K562 (cell line): ENCODE measurements around the gene B3GAT3. TPM values are rescaled to one million over a fixed set of nuclear protein-coding genes. Genes with fewer than 3 reads are reported as not detected.

Experiments used
- AFF1 ChIP-seq, 2 experiments: fragments of 450-650 bp; IDR thresholded peaks; 2 replicates each; pipeline ENCODE4 v1.6.1; 2018; ENCODE audit warnings: mild to moderate bottlenecking in 2 of 2, low read depth in 1 of 2; ENCODE audit not compliant: partially characterized antibody in 2 of 2
- AFF4 ChIP-seq: sonication (generic); formaldehyde crosslinking; IDR thresholded peaks from 2 replicates; pipeline ENCODE4 v1.8.0; 2023; ENCODE audit warnings: mild to moderate bottlenecking, missing genetic modification reagents
- BACH1 ChIP-seq: fragments of 200-800 bp; sonication (Bioruptor generic); IDR thresholded peaks from 2 replicates; pipeline ENCODE4 v1.6.1; 2016; ENCODE audit warnings: missing genetic modification characterization, missing compliant biosample characterization
- ETV5 ChIP-seq: sonication (generic); formaldehyde crosslinking; IDR thresholded peaks from 2 replicates; pipeline ENCODE4 v1.4.0; 2020; ENCODE audit warnings: low read depth, mild to moderate bottlenecking, missing genetic modification reagents
- KLF10 ChIP-seq: fragments of 250-450 bp; sonication (Bioruptor Pico); IDR thresholded peaks from 2 replicates; pipeline ENCODE4 v1.6.1; 2021; ENCODE audit warnings: matching md5 sums
- MLX ChIP-seq, 2 experiments: fragments of 450-650 bp in 1 of 2; sonication (generic) in 1 of 2; formaldehyde crosslinking; conservative IDR thresholded peaks; 2 replicates each; pipeline versions ENCODE4 v1.4.0 to v1.8.1; 2020 to 2022; ENCODE audit warnings: mild to moderate bottlenecking in 1 of 2, missing genetic modification reagents in 1 of 2
- NEUROD1 ChIP-seq: fragments of 150-350 bp; IDR thresholded peaks from 2 replicates; pipeline ENCODE4 v1.6.1; 2014; ENCODE audit warnings: borderline replicate concordance, low read length, low read depth; ENCODE audit not compliant: partially characterized antibody
- RFX7 ChIP-seq: fragments of 250-450 bp; sonication (Bioruptor Pico); IDR thresholded peaks from 2 replicates; pipeline ENCODE4 v1.5.1; 2021; ENCODE audit warnings: mild to moderate bottlenecking
- RUNX1 ChIP-seq: sonication (generic); IDR thresholded peaks from 2 replicates; pipeline ENCODE4 v1.6.1; 2016; ENCODE audit warnings: antibody characterized with exemption, low read depth
- SMC3 ChIP-seq: conservative IDR thresholded peaks from 2 replicates; pipeline ENCODE4 v1.6.1; 2011; ENCODE audit warnings: low read depth, low read length, improper control_type of control experiment; ENCODE audit not compliant: insufficient read depth
- SP2 ChIP-seq: IDR thresholded peaks from 2 replicates; pipeline ENCODE4 v1.6.1; 2011; ENCODE audit warnings: mild to moderate bottlenecking, low read depth, low read length, moderate library complexity; ENCODE audit not compliant: poor library complexity, severe bottlenecking; ENCODE audit errors: extremely low read depth
- SREBF2 ChIP-seq: sonication (generic); formaldehyde crosslinking; IDR thresholded peaks from 2 replicates; pipeline ENCODE4 v1.4.0; 2020; ENCODE audit warnings: mild to moderate bottlenecking, missing genetic modification reagents
- STAT5A ChIP-seq: IDR thresholded peaks from 2 replicates; pipeline ENCODE4 v1.6.1; 2012; ENCODE audit warnings: low read length, inconsistent platforms, borderline replicate concordance
- TARDBP ChIP-seq: fragments of 450-650 bp; IDR thresholded peaks from 2 replicates; pipeline ENCODE4 v1.6.1; 2016
- TEAD2 ChIP-seq: fragments of 450-650 bp; IDR thresholded peaks from 2 replicates; pipeline ENCODE4 v1.6.1; 2016; ENCODE audit warnings: missing genetic modification characterization, control low read depth, missing compliant biosample characterization
- TGIF2 ChIP-seq: sonication (generic); formaldehyde crosslinking; IDR thresholded peaks from 2 replicates; pipeline ENCODE4 v1.8.1; 2022; ENCODE audit warnings: mild to moderate bottlenecking, missing genetic modification reagents, moderate library complexity
- ZNF140 ChIP-seq: fragments of 250-450 bp; sonication (Bioruptor Pico); IDR thresholded peaks from 2 replicates; pipeline ENCODE4 v1.8.0; 2021; ENCODE audit warnings: moderate library complexity, mild to moderate bottlenecking, inconsistent platforms
- ZNF764 ChIP-seq: fragments of 250-450 bp; sonication (Bioruptor Pico); IDR thresholded peaks from 2 replicates; pipeline ENCODE4 v1.4.0; 2020; ENCODE audit warnings: low read depth, mild to moderate bottlenecking, moderate library complexity
- polyA plus RNA-seq, 8 experiments: library from polyadenylated mRNA; depleted of rRNA in 4 of 8; stranded (reverse) in 5 of 8; unstranded in 3 of 8; fragments of >200 nt; fragmentation: Nextera tagmentation in 2 of 8; fragmentation: Illumina TruSeq in 1 of 8; extraction: Ambion mirVana in 2 of 8; extraction: Trizol in 1 of 8; gene quantifications; 2 replicates each; pipeline versions ENCODE4 v1.2.1 to v1.2.3, GENCODE V29; 2011 to 2014; ENCODE audit warnings: inconsistent platforms in 1 of 8, missing spikeins in 1 of 8
- total RNA-seq, 7 experiments: library from RNA; depleted of rRNA in 6 of 7; stranded (reverse); fragments of >200 nt in 6 of 7; fragmentation: Illumina TruSeq in 2 of 7; extraction: Trizol in 2 of 7; gene quantifications; 2 replicates each; pipeline versions ENCODE4 v1.2.1 to v1.2.3, GENCODE V29; 2011 to 2021; ENCODE audit warnings: low replicate concordance in 1 of 7

The B3GAT3 gene
- total and polyA plus RNA-seq, 9 of the 15 experiments (the other 6 are each of a cell fraction or from before 2014, with no cell fraction given), result 0.30 to 64.0 (median 21.4) TPM

DNA sequence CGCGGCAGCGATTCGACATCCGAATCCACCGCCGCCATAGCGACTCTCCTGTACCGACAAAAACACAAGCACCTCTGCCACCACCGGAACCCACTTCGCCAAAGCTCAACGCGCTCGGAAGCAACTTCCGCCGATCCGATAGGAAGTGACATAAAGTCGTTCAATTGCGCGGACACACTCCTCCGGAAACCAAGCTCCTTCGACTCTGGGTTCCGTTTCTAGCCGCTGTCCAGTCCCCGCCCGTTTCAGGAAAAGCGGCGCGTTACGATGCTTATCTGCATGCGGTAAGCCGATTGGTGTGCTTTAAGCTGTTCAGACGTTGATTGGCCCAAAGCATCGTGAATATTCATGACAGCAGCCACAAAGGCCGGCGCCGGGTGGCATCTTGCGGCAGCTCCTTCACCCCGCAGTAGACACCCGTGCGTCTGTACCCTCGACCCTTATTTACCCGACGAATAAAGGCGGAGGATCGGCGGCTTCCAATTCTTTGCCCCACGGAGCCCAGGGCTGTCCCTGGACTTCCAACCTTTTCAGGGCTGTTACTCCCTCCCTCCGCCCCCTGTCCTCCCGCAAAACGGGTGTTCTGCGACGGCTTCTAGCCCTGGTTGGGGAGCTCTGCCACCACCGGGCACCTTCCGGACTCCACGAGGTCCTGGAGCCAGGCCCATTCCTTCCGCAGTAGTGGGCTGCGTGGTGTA, 30.2 kb downstream of the B3GAT3 start, which contains the start of gene TUT1 (continued):
- TF ChIP-seq AFF1 (IDR thresholded peaks at IDR 0.05; ENCODE audit: low read depth in 1 of 2, partially characterized antibody in 2 of 2), result peak in 1 of 2 experiments; percentile 63
- TF ChIP-seq SREBF2 (CRISPR knock-in tag), result no peak
- TF ChIP-seq NEUROD1, result peak; percentile 96
- no peak for TF ChIP-seq RUNX1
- no peak for TF ChIP-seq MLX (CRISPR knock-in tag; conservative IDR thresholded peaks at IDR 0.05)
- TF ChIP-seq ZNF764 (CRISPR knock-in tag), result no peak
- TF ChIP-seq STAT5A, result peak; percentile 69; the same call in 1 of the 2 replicates
- TF ChIP-seq RFX7, result no peak
- no peak; the same call in 1 of the 2 replicates for TF ChIP-seq BACH1 (tag)
- TF ChIP-seq ZNF140 (CRISPR knock-in tag), result no peak
- TF ChIP-seq TEAD2, result no peak
- TF ChIP-seq TARDBP, result no peak; the same call in none of the 2 replicates
- no peak; the same call in 1 of the 2 replicates for TF ChIP-seq AFF4 (CRISPR knock-in tag)
- no peak for TF ChIP-seq TGIF2
- no peak for TF ChIP-seq KLF10 (CRISPR knock-in tag)
- peak; percentile 81 for TF ChIP-seq ETV5 (CRISPR knock-in tag)
- TF ChIP-seq SP2, result no peak
- TF ChIP-seq SMC3, result no peak
